ENCODE data around the gene POLR2I. TPM values are rescaled to one million over a fixed set of nuclear protein-coding genes. Genes with fewer than 3 reads are reported as not detected.

Gene POLR2I
- total and polyA plus RNA-seq, 2 donors (not counting 1 experiment from before 2014, with no cell fraction given): 33.4 to 39.1 TPM

GRCh38 chr19:36086326-36086725 lies 28.3 kb downstream of the POLR2I start:
- no peak overlapping the region for H3K4me2 ChIP-seq (replicated peaks; ENCODE audit: low read depth, low read length, poor library complexity, severe bottlenecking)
- H3K36me3 ChIP-seq (replicated peaks in 1 of 2; ENCODE audit: control extremely low read depth in 1 of 2, control insufficient read depth in 1 of 2, extremely low read depth in 1 of 2, insufficient read depth in 2 of 2, low read length in 1 of 2): peaks cover 0 to 6% of the 10 kb centered on the region in 2 experiments
- DNase-seq (no peak), ATAC-seq (ENCODE audit: low read depth) (no peak)
- TF ChIP-seq CTCF (IDR thresholded peaks at IDR 0.05) (no peak), EZH2 (IDR thresholded peaks at IDR 0.05; ENCODE audit: borderline replicate concordance, insufficient read depth, low read depth, low read length, poor library complexity, severe bottlenecking) (no peak)
- ChIA-PET CTCF (no interaction called here), POLR2A (no interaction called here)
- H3K4me3 ChIP-seq (ENCODE audit: control extremely low read depth in 1 of 5, extremely low read depth in 1 of 5, insufficient read depth in 1 of 5, low read depth in 2 of 5, low read length in 4 of 5): no peak overlapping the region
- no peaks in the 10 kb centered on the region for H3K9me3 ChIP-seq (ENCODE audit: control extremely low read depth in 1 of 3, control insufficient read depth in 2 of 3, insufficient read depth in 1 of 3, low read length in 2 of 3)
- H4K20me1 ChIP-seq (ENCODE audit: control insufficient read depth, insufficient read depth, low read length, poor library complexity, severe bottlenecking): no peaks in the 10 kb centered on the region
- Mint-ChIP-seq H3K4me3 (no peak overlapping the region), H3K9me3 (ENCODE audit: insufficient read depth) (no peaks in the 10 kb centered on the region), H3K27me3 (no peaks in the 10 kb centered on the region), H3K4me1 (no peaks in the 10 kb centered on the region), H3K27ac (no peak overlapping the region)
- no peaks in the 10 kb centered on the region for H3K4me1 ChIP-seq (ENCODE audit: control insufficient read depth in 2 of 2, insufficient read depth in 2 of 2, low read length in 2 of 2)
- no peak overlapping the region for H3K27ac ChIP-seq (ENCODE audit: low read length in 2 of 2)
- H3K79me2 ChIP-seq (ENCODE audit: control insufficient read depth, insufficient read depth, low read length): no peaks in the 10 kb centered on the region
- H3K9ac ChIP-seq (ENCODE audit: low read length): no peak overlapping the region
- 92% methylated on average over 9 of the region's 9 CpGs for WGBS (ENCODE audit: insufficient coverage)
- intact Hi-C loops (cut with micrococcal nuclease): no loop called here
- H3K27me3 ChIP-seq (replicated peaks in 1 of 4; ENCODE audit: control extremely low read depth in 1 of 4, control insufficient read depth in 3 of 4, insufficient read depth in 4 of 4, low read length in 3 of 4): no peaks in the 10 kb centered on the region
- no peak overlapping the region for H2AFZ ChIP-seq (ENCODE audit: insufficient read depth, low read depth, low read length, poor library complexity, severe bottlenecking)

- Histone ChIP-seq H4K20me1 (ENCODE audit: control insufficient read depth, insufficient read depth, low read length, poor library complexity, severe bottlenecking) (no peaks in the 10 kb centered on the region), H2AFZ (ENCODE audit: insufficient read depth, low read depth, low read length, poor library complexity, severe bottlenecking) (no peak overlapping the region), H3K27ac (ENCODE audit: low read length in 2 of 2) (no peak overlapping the region), H3K9ac (ENCODE audit: low read length) (no peak overlapping the region), H3K79me2 (ENCODE audit: control insufficient read depth, insufficient read depth, low read length) (no peaks in the 10 kb centered on the region), H3K36me3 (replicated peaks in 1 of 2; ENCODE audit: control extremely low read depth in 1 of 2, control insufficient read depth in 1 of 2, extremely low read depth in 1 of 2, insufficient read depth in 2 of 2, low read length in 1 of 2) (peaks cover 0 to 6% of the 10 kb centered on the region in 2 experiments), H3K27me3 (replicated peaks in 1 of 4; ENCODE audit: control extremely low read depth in 1 of 4, control insufficient read depth in 3 of 4, insufficient read depth in 4 of 4, low read length in 3 of 4) (no peaks in the 10 kb centered on the region), H3K9me3 (ENCODE audit: control extremely low read depth in 1 of 3, control insufficient read depth in 2 of 3, insufficient read depth in 1 of 3, low read length in 2 of 3) (no peaks in the 10 kb centered on the region), H3K4me1 (ENCODE audit: control insufficient read depth in 2 of 2, insufficient read depth in 2 of 2, low read length in 2 of 2) (no peaks in the 10 kb centered on the region), H3K4me3 (ENCODE audit: control extremely low read depth in 1 of 5, extremely low read depth in 1 of 5, insufficient read depth in 1 of 5, low read depth in 2 of 5, low read length in 4 of 5) (no peak overlapping the region), H3K4me2 (replicated peaks; ENCODE audit: low read depth, low read length, poor library complexity, severe bottlenecking) (no peak overlapping the region)
- WGBS (ENCODE audit: insufficient coverage): 99% methylated on average over 11 of the region's 12 CpGs
- TF ChIP-seq EZH2 (IDR thresholded peaks at IDR 0.05; ENCODE audit: borderline replicate concordance, insufficient read depth, low read depth, low read length, poor library complexity, severe bottlenecking): no peak
- no peak for TF ChIP-seq CTCF (IDR thresholded peaks at IDR 0.05)
- no peaks in the 10 kb centered on the region for H3K9me3 Mint-ChIP-seq (ENCODE audit: insufficient read depth)
- DNase-seq (no peak), ATAC-seq (ENCODE audit: low read depth) (no peak)
- H3K27me3 Mint-ChIP-seq: no peaks in the 10 kb centered on the region
- no peak overlapping the region for H3K4me3 Mint-ChIP-seq
- H3K4me1 Mint-ChIP-seq: no peaks in the 10 kb centered on the region
- POLR2A ChIA-PET: no interaction called here
- intact Hi-C loops (cut with micrococcal nuclease): no loop called here
- H3K27ac Mint-ChIP-seq: no peak overlapping the region
- CTCF ChIA-PET: no interaction called here
Observed at GRCh38 chr19:36084231-36085009, 30.3 kb downstream of the POLR2I start.
